GM12891 (cell line): ENCODE data around the gene DDX18.

Source experiments
- DNase-seq: peaks from one replicate; pipeline ENCODE4 v3.0.0; 2011; ENCODE audit warnings: low spot score; ENCODE audit not compliant: insufficient read length
- FAIRE-seq: peaks from 2 replicates; lab custom pipeline; 2011; peaks lifted over from hg19 to GRCh38; lab: Jason Lieb, UNC
- PAX5 ChIP-seq: IDR thresholded peaks from 2 replicates; pipeline ENCODE4 v1.6.1; 2011; ENCODE audit warnings: low read length, moderate library complexity, mild to moderate bottlenecking; ENCODE audit not compliant: insufficient read depth, severe bottlenecking
- POLR2A ChIP-seq: IDR thresholded peaks from 2 replicates; pipeline ENCODE4 v1.6.1; 2011; ENCODE audit warnings: low read depth, low read length, control low read depth
- POLR2AphosphoS5 ChIP-seq: IDR thresholded peaks from 2 replicates; pipeline ENCODE4 v1.6.1; 2011; ENCODE audit warnings: low read depth, low read length, control low read depth
- POU2F2 ChIP-seq: IDR thresholded peaks from 2 replicates; pipeline ENCODE4 v1.6.1; 2011; ENCODE audit warnings: low read depth, mild to moderate bottlenecking, control low read depth, low read length, moderate library complexity
- SPI1 ChIP-seq: IDR thresholded peaks from 2 replicates; pipeline ENCODE4 v1.6.1; 2011; ENCODE audit warnings: low read depth, low read length, control low read depth
- TAF1 ChIP-seq: IDR thresholded peaks from 2 replicates; pipeline ENCODE4 v1.6.1; 2011; ENCODE audit warnings: low read depth, low read length, control low read depth

The DDX18 gene

DNA sequence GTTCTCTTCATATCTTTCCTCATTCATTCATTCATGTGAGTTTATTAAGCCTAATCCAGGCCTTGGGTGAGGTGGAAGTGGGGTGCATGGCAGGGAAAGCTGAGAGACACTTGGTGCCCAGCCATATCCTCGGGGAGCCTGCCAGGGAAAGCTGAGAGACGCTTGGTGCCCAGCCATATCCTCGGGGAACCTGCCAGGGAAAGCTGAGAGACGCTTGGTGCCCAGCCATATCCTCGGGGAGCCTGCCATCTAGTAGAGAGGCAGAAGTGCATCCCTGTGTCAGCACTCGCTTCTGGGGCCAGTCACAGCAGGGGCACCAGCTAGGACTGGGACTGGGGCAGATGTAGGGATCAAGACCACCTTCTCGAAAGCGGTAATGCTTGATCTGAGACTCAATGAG lies 39.4 kb downstream of the DDX18 start:
- TF ChIP-seq SPI1, result no peak
- no peak for TF ChIP-seq POU2F2
- TF ChIP-seq PAX5, result no peak
- no peak for TF ChIP-seq POLR2A
- no peak for TF ChIP-seq TAF1
- no peak for TF ChIP-seq POLR2AphosphoS5
- no peak for DNase-seq
- FAIRE-seq, result no peak

DNA sequence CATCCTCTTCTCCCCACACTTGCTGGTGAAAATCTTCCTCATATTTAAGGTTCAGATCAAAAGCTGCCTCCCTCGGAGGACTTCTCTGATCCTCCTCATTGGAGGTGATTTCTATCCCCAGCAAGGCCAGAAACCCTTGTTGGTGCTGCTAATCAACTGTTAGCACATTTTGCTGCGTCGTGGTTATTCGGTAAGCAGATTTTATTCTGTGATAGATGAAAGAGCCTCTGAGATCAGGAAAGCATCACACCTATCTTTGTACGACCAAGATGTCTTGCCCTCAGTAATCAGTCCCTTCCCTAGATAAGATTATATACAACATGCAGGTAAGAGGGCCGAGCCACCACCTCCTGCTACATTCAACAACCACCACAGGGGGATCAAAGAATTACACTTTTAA lies 40.1 kb downstream of the DDX18 start:
- FAIRE-seq (no peak), DNase-seq (no peak)
- no peak for TF ChIP-seq POLR2A
- no peak for TF ChIP-seq TAF1

DNA sequence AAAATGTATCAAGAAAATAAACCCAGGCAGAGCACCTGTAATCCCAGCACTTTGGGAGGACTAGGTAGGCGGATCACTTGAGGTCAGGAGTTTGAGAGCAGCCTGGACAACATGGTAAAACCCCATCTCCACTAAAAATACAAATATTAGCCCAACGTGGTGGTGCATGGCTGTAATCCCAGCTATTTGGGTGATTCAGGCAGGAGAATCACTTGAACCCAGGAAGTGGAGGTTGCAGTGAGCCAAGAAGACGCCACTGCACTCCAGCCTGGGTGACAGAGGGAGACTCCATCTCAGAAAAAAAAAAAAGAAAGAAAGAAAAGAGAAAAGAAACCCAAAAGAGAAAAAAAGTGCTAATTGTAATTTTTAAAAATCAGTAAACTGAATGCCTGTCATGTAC lies 41.4 kb downstream of the DDX18 start:
- no peak for DNase-seq
- no peak for FAIRE-seq
- no peak for TF ChIP-seq POU2F2
- no peak for TF ChIP-seq TAF1
- no peak for TF ChIP-seq POLR2AphosphoS5
- no peak for TF ChIP-seq POLR2A
- no peak for TF ChIP-seq SPI1
- TF ChIP-seq PAX5, result no peak

DNA sequence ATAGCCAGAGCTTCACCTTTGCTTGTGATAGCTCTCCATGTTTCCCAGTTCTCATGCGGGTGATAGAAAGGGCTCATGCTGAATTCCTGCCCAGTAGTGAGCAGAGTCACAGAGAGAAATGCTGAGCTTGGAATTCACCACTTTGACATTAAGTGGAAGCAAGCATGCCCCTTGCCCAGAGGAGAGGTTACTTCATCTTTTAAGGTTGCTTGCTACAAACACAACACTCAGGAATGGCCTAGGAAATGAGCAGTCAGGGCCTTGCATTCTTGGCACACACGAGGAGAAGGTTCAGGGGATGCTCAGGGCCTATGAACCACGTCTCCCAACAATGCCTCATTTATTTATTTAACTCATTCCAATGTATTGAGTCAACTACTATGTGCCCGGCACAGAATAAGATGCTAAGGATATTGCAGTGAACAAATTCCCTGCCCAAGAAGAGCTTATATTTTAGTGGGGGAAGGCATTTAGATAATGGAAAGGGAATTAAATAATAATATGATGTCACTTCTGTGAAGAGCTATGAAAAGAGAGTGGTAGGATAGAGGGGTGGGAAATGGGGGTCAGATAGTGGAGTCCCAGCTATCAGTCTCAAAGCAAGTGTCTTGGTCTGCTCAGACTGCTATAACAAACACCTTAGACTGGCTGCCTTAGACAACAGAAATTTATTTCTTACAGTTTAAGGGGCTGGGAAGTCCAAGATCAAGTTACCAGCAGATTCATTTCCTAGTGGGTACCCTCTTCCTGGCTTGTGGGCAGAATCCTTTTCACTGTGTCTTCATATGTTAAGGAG lies 42.1 kb downstream of the DDX18 start:
- DNase-seq (no peak), FAIRE-seq (no peak)
- no peak for TF ChIP-seq SPI1

DNA sequence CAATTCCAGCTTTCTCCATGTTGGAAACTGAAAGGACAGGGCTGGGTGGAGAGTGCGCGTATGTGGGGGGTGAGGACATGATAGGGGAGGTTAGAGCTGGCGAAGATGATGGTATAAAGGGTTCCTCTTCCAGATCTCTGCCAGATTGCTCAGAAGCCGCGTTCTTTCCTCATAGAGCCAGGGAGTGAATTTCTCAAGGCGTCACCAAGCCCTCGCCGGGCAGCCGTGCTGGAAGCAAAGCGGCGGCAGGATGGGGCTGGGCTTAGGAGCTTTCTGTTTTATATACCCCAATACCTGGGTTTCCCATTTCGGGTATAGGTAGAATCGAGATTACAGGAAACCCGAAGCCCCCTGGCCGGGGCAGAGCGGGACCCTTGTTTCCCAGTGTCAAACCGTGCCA lies 43.8 kb downstream of the DDX18 start:
- FAIRE-seq, result no peak

DNA sequence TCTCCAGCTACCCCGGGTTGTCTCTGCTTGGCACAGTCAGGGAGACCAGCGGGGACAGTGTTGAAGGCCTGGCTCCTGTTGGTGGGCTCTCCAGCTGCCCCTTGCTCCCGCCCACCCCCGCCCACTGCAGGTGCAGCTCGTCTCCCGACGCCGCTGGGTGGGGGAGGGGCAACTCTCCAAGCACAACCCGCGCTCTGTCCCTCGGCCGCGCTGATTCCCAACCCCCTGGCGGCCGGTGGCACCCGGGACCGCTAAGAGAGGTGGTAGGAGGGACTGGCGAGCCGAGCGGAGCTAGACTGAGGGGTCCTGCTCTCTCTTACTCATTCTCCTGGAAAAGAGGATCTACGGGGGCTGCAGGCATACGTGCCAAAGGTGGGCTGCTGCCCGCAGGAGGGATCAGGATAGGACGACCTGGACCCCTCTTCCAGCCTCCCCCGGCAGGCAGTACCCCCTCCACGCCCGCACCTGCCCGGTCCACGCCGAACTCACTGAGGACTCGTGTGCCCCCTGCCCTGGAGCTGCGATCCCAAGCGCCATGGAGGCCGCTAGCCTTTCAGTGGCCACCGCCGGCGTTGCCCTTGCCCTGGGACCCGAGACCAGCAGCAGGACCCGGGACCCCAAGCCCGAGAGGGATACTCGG lies 44.5 kb downstream of the DDX18 start:
- no peak for FAIRE-seq
- no peak for DNase-seq
- TF ChIP-seq POLR2AphosphoS5 (no peak), POU2F2 (no peak), SPI1 (no peak), PAX5 (no peak), TAF1 (no peak), POLR2A (no peak)

More for the DNA sequence above, 43.8 kb downstream of the DDX18 start:
- no peak for DNase-seq
- TF ChIP-seq POU2F2 (no peak), SPI1 (no peak)

DNA sequence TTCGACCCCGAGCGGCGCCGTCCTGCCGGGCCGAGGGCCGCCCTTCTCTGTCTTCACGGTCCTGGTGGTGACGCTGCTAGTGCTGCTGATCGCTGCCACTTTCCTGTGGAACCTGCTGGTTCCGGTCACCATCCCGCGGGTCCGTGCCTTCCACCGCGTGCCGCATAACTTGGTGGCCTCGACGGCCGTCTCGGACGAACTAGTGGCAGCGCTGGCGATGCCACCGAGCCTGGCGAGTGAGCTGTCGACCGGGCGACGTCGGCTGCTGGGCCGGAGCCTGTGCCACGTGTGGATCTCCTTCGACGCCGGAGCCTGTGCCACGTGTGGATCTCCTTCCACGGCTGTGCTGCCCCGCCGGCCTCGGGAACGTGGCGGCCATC lies 45.0 kb downstream of the DDX18 start:
- no peak for DNase-seq
- TF ChIP-seq TAF1 (no peak), POLR2A (no peak)
- FAIRE-seq, result no peak

DNA sequence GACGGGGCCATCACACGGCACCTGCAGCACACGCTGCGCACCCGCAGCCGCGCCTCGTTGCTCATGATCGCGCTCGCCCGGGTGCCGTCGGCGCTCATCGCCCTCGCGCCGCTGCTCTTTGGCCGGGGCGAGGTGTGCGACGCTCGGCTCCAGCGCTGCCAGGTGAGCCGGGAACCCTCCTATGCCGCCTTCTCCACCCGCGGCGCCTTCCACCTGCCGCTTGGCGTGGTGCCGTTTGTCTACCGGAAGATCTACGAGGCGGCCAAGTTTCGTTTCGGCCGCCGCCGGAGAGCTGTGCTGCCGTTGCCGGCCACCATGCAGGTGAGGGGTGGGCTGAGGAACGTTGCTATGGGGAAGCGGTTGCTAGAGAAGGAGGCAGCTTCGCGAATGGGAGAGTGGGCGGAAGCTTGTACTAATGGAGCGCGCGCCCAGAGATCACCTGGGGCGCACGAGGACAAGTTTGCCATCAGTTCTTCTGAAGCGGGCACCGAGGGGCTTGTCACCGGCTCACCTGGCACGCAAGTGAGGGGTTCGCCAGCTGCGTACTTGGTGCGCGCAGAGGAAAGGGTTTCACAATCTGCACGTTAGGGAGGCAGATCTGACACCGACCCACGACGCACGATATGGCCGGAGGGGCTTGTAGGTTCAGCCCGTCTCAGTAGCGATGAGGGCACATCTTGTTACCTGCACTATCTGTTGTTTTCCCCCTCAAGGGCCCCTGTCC lies 45.6 kb downstream of the DDX18 start:
- no peak for FAIRE-seq
- no peak for DNase-seq
- TF ChIP-seq TAF1, result no peak
- no peak for TF ChIP-seq POLR2A
- no peak for TF ChIP-seq POU2F2

DNA sequence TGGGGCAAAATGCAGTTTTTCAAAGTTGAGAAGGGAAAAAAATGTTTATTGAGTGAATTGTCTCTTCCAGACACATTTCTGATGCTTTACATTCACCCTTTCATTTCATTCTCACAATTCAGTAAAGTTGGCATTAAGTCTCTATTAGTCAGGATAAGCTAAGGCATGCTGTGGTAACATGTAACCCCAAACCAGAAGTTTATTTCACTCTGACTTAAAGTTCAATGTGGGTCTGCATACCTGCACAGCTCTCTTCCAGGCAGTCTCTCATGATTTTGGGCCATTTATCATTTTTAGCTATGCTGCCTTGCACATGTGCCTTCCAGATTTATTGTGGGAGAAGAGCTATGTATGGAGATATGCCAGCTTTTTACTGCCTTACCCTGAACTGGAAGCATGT lies 48.0 kb downstream of the DDX18 start:
- DNase-seq (no peak), FAIRE-seq (no peak)
- TF ChIP-seq SPI1 (no peak), POLR2A (no peak), POLR2AphosphoS5 (no peak), PAX5 (no peak), POU2F2 (no peak)

DNA sequence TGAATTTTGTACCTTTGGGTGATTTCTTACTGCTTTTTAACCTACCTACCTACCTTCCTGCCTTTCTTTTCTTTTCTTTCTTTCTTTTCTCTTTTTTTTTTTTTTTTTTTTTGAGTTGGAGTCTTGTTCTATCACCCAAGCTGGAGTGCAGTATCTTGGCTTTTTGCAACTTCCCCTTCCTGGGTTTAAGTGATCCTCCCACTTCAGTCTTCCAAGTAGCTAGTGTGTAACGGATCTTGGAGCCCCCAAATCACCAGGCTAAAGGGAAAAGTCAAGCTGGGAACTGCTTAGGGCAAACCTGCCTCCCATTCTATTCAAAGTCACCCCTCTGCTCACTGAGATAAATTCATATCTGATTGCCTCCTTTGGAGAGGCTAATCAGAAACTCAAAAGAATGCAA lies 61.3 kb downstream of the DDX18 start:
- DNase-seq (no peak), FAIRE-seq (no peak)
- TF ChIP-seq POLR2A (no peak), PAX5 (no peak), TAF1 (no peak), POU2F2 (no peak), SPI1 (no peak), POLR2AphosphoS5 (no peak)

DNA sequence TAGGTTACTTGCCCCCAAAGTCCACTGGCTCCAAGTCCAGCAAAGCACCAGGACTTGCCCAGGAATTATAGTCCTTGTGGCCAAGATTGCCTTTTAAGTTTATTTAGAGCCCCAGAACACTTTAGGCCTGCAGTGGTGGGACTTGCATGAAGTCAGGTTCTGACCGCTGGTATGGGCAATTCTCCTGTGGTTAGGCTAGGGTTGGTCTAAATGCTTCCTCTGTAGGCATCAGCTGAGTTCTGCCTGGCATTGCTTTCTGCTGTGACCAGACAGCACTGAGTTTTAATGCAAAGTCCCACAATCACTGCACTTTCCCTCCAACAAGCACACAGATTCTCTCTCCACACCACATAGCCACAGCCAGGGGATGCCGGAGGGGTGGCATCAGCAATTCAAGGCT lies 64.5 kb downstream of the DDX18 start:
- DNase-seq, result no peak
- no peak for TF ChIP-seq POLR2AphosphoS5
- no peak for TF ChIP-seq POLR2A
- TF ChIP-seq PAX5, result no peak
- no peak for TF ChIP-seq TAF1
- TF ChIP-seq SPI1, result no peak
- TF ChIP-seq POU2F2, result no peak
- FAIRE-seq, result no peak
